HEK293 (cell line): ENCODE data around the gene KCTD15.

Experiments used
- CTCF ChIA-PET: fragments of 350-600 bp; formaldehyde crosslinking; extraction: SDS; loops from one replicate; lab custom pipeline; 2021; ENCODE audit warnings: antibody characterized with exemption; lab: Yijun Ruan, JAX
- POLR2A ChIA-PET: fragments of 300-600 bp; formaldehyde crosslinking; extraction: SDS; loops from one replicate; lab custom pipeline; 2020; ENCODE audit warnings: antibody characterized with exemption, inconsistent platforms; lab: Yijun Ruan, JAX
- H3K27ac ChIP-seq: fragments of 200-500 bp; sonication (Bioruptor generic); 2 replicates; pipeline ENCODE4 v1.5.1; 2014; ENCODE audit warnings: low read depth, low read length, control low read depth, inconsistent platforms; ENCODE audit errors: extremely low read depth
- H3K36me3 ChIP-seq, 2 experiments: fragments of 200-500 bp in 1 of 2; sonication (Bioruptor generic) in 1 of 2; 1 replicate in 1 of 2; 2 replicates in 1 of 2; pipeline ENCODE4 v1.5.1; 2014 to 2017; ENCODE audit warnings: inconsistent platforms in 2 of 2, low read length in 2 of 2; ENCODE audit not compliant: control insufficient read depth in 2 of 2, insufficient read depth in 1 of 2
- H3K4me1 ChIP-seq: fragments of 200-500 bp; sonication (Bioruptor generic); 2 replicates; pipeline ENCODE4 v1.5.1; 2014; ENCODE audit warnings: mild to moderate bottlenecking, low read length, inconsistent platforms; ENCODE audit not compliant: control insufficient read depth, insufficient read depth
- H3K4me3 ChIP-seq: 2 replicates; pipeline ENCODE4 v1.5.1; 2011; ENCODE audit warnings: low read depth, mild to moderate bottlenecking, control low read depth, low read length, moderate library complexity
- H3K9me3 ChIP-seq: fragments of 200-500 bp; sonication (Bioruptor generic); 2 replicates; pipeline ENCODE4 v1.5.1; 2014; ENCODE audit warnings: low read depth, low read length, inconsistent platforms; ENCODE audit not compliant: control insufficient read depth, insufficient read depth
- CTCF ChIP-seq: fragments of 450-650 bp; formaldehyde crosslinking; IDR thresholded peaks from 2 replicates; pipeline ENCODE4 v1.5.1; 2016; ENCODE audit warnings: missing biosample characterization, missing genetic modification characterization
- EGR2 ChIP-seq: fragments of 450-650 bp; formaldehyde crosslinking; IDR thresholded peaks from 2 replicates; pipeline ENCODE4 v1.5.1; 2016; ENCODE audit warnings: low read depth, missing biosample characterization, missing genetic modification characterization
- GLI2 ChIP-seq: fragments of 450-650 bp; formaldehyde crosslinking; IDR thresholded peaks from 2 replicates; pipeline ENCODE4; 2017; ENCODE audit warnings: missing biosample characterization, missing genetic modification characterization, low read depth, borderline replicate concordance
- REPIN1 ChIP-seq: fragments of 450-650 bp; formaldehyde crosslinking; IDR thresholded peaks from 2 replicates; pipeline ENCODE4 v1.5.1; 2017; ENCODE audit warnings: missing biosample characterization, missing genetic modification characterization, low read depth
- SP3 ChIP-seq: fragments of 450-650 bp; formaldehyde crosslinking; IDR thresholded peaks from 2 replicates; pipeline ENCODE4 v1.5.1; 2016; ENCODE audit warnings: missing biosample characterization, missing genetic modification characterization
- TCF7L2 ChIP-seq: IDR thresholded peaks from 2 replicates; pipeline ENCODE4 v1.6.1; 2011; ENCODE audit warnings: low read depth, mild to moderate bottlenecking, inconsistent platforms, low read length, moderate library complexity, borderline replicate concordance
- ZBTB44 ChIP-seq: fragments of 450-650 bp; IDR thresholded peaks from 2 replicates; pipeline ENCODE4 v1.5.1; 2018; ENCODE audit warnings: missing biosample characterization, mild to moderate bottlenecking, missing genetic modification characterization
- ZFHX2 ChIP-seq: fragments of 450-650 bp; formaldehyde crosslinking; conservative IDR thresholded peaks from 2 replicates; pipeline ENCODE4 v1.5.1; 2016; ENCODE audit warnings: missing biosample characterization, missing genetic modification characterization
- ZFP3 ChIP-seq: fragments of 450-650 bp; formaldehyde crosslinking; IDR thresholded peaks from 2 replicates; pipeline ENCODE4 v1.5.1; 2016; ENCODE audit warnings: low read depth, missing biosample characterization, missing genetic modification characterization
- ZFP41 ChIP-seq: fragments of 450-650 bp; formaldehyde crosslinking; IDR thresholded peaks from 2 replicates; pipeline ENCODE4 v1.5.1; 2016; ENCODE audit warnings: missing biosample characterization, missing genetic modification characterization, borderline replicate concordance
- ZFP69B ChIP-seq: fragments of 450-650 bp; formaldehyde crosslinking; IDR thresholded peaks from 2 replicates; pipeline ENCODE4 v1.5.1; 2016; ENCODE audit warnings: missing biosample characterization, missing genetic modification characterization
- ZNF148 ChIP-seq: fragments of 450-650 bp; formaldehyde crosslinking; IDR thresholded peaks from 2 replicates; pipeline ENCODE4 v1.5.0; 2017; ENCODE audit warnings: missing biosample characterization, missing genetic modification characterization, borderline replicate concordance
- ZNF16 ChIP-seq: fragments of 450-650 bp; formaldehyde crosslinking; IDR thresholded peaks from 2 replicates; pipeline ENCODE4 v1.5.1; 2016; ENCODE audit warnings: low read depth, missing biosample characterization, missing genetic modification characterization
- ZNF19 ChIP-seq: fragments of 450-650 bp; formaldehyde crosslinking; IDR thresholded peaks from 2 replicates; pipeline ENCODE4; 2016; ENCODE audit warnings: missing biosample characterization, missing genetic modification characterization, low read depth
- ZNF2 ChIP-seq: fragments of 450-650 bp; formaldehyde crosslinking; IDR thresholded peaks from 2 replicates; pipeline ENCODE4 v1.5.1; 2016; ENCODE audit warnings: missing biosample characterization, missing genetic modification characterization
- ZNF335 ChIP-seq: fragments of 450-650 bp; formaldehyde crosslinking; conservative IDR thresholded peaks from 2 replicates; pipeline ENCODE4 v1.5.1; 2016; ENCODE audit warnings: missing biosample characterization, missing genetic modification characterization
- ZNF341 ChIP-seq: fragments of 450-650 bp; formaldehyde crosslinking; IDR thresholded peaks from 2 replicates; pipeline ENCODE4; 2016; ENCODE audit warnings: low read depth, missing biosample characterization, missing genetic modification characterization
- ZNF391 ChIP-seq: fragments of 450-650 bp; formaldehyde crosslinking; IDR thresholded peaks from 2 replicates; pipeline ENCODE4 v1.5.1; 2016; ENCODE audit warnings: low read depth, missing biosample characterization, missing genetic modification characterization, borderline replicate concordance
- ZNF488 ChIP-seq: fragments of 450-650 bp; formaldehyde crosslinking; IDR thresholded peaks from 2 replicates; pipeline ENCODE4 v1.5.1; 2016; ENCODE audit warnings: missing biosample characterization, missing genetic modification characterization
- ZNF548 ChIP-seq: fragments of 450-650 bp; formaldehyde crosslinking; IDR thresholded peaks from 2 replicates; pipeline ENCODE4 v1.5.1; 2016; ENCODE audit warnings: missing biosample characterization, missing genetic modification characterization
- ZNF560 ChIP-seq: fragments of 450-650 bp; formaldehyde crosslinking; IDR thresholded peaks from 2 replicates; pipeline ENCODE4 v1.5.1; 2017; ENCODE audit warnings: missing biosample characterization, missing genetic modification characterization, borderline replicate concordance
- ZNF596 ChIP-seq: fragments of 450-650 bp; IDR thresholded peaks from 2 replicates; pipeline ENCODE4 v1.5.0; 2018; ENCODE audit warnings: missing biosample characterization, mild to moderate bottlenecking, missing genetic modification characterization, moderate library complexity
- ZNF677 ChIP-seq: fragments of 450-650 bp; IDR thresholded peaks from 2 replicates; pipeline ENCODE4 v1.5.0; 2018; ENCODE audit warnings: missing biosample characterization, mild to moderate bottlenecking, missing genetic modification characterization, moderate library complexity
- ZNF704 ChIP-seq: fragments of 450-650 bp; formaldehyde crosslinking; IDR thresholded peaks from 2 replicates; pipeline ENCODE4 v1.5.1; 2016; ENCODE audit warnings: missing biosample characterization, missing genetic modification characterization
- ZNF747 ChIP-seq: fragments of 450-650 bp; formaldehyde crosslinking; IDR thresholded peaks from 2 replicates; pipeline ENCODE4 v1.5.1; 2016; ENCODE audit warnings: missing biosample characterization, missing genetic modification characterization
- ZNF792 ChIP-seq: fragments of 450-650 bp; formaldehyde crosslinking; IDR thresholded peaks from 2 replicates; pipeline ENCODE4 v1.5.1; 2016; ENCODE audit warnings: missing biosample characterization, missing genetic modification characterization
- ZSCAN16 ChIP-seq: fragments of 450-650 bp; formaldehyde crosslinking; IDR thresholded peaks from 2 replicates; pipeline ENCODE4 v1.5.1; 2016; ENCODE audit warnings: missing biosample characterization, missing genetic modification characterization

The KCTD15 gene

GRCh38 chr19:33826521-33826920 is 29.9 kb downstream of the KCTD15 start:
- Histone ChIP-seq H3K4me3 (no peak overlapping the region), H3K27ac (no peak overlapping the region), H3K4me1 (no peaks in the 10 kb centered on the region), H3K9me3 (no peaks in the 10 kb centered on the region), H3K36me3 (no peaks in the 10 kb centered on the region)
- POLR2A ChIA-PET = no interaction called here
- TF ChIP-seq ZNF560 (tag by site-specific recombination) (no peak), REPIN1 (tag by site-specific recombination) (no peak), ZFP69B (tag by site-specific recombination) (no peak), ZFP41 (tag by site-specific recombination) (no peak), ZNF792 (no peak), ZNF704 (tag by site-specific recombination) (no peak), ZBTB44 (tag by site-specific recombination) (no peak), TCF7L2 (no peak), ZNF341 (tag by site-specific recombination) (no peak), EGR2 (no peak), ZNF148 (tag by site-specific recombination) (no peak), SP3 (tag by site-specific recombination) (no peak)
- CTCF ChIA-PET = interaction anchor here (0.5 to 1.8 kb wide), 2 partner anchors 30 to 32 kb away, joined by 3 to 4 read pairs; no protein-coding TSS in a partner anchor

- CTCF ChIA-PET = interaction anchor here (0.6 to 1.5 kb wide), 4 partner anchors 14 to 268 kb away, joined by 3 to 7 read pairs (median 4); no protein-coding TSS in a partner anchor
- POLR2A ChIA-PET = no interaction called here
- TF ChIP-seq CTCF (tag by site-specific recombination) (no peak), ZNF548 (tag by site-specific recombination) (0 out of 2 replicates have a peak, but pooled peaks have one; percentile 32), ZNF16 (tag by site-specific recombination) (no peak), ZNF391 (no peak), ZNF677 (no peak), ZNF19 (tag by site-specific recombination) (no peak), ZNF2 (tag by site-specific recombination) (no peak), ZFP3 (no peak), ZNF596 (tag by site-specific recombination) (no peak), ZFP41 (tag by site-specific recombination) (no peak), ZNF747 (tag by site-specific recombination) (no peak), ZSCAN16 (tag by site-specific recombination) (no peak), ZNF335 (tag by site-specific recombination) (peak; percentile 56), ZNF488 (no peak), ZFHX2 (tag by site-specific recombination) (0 out of 2 replicates have a peak, but pooled peaks have one; percentile 31), GLI2 (no peak)
These were observed 31.8 kb downstream of the KCTD15 start for GRCh38 chr19:33828266-33829075.

More at GRCh38 chr19:33828266-33829075, 31.8 kb downstream of the KCTD15 start:
- no peak overlapping the region for H3K27ac ChIP-seq
- no peaks in the 10 kb centered on the region for H3K36me3 ChIP-seq
- no peaks in the 10 kb centered on the region for H3K9me3 ChIP-seq
- no peaks in the 10 kb centered on the region for H3K4me1 ChIP-seq
- no peak overlapping the region for H3K4me3 ChIP-seq
